Retinal pigment epithelial cell (primary cell): ENCODE data around the gene SCUBE2.
"Not testable (repeated sequence)": the region's sequence is repeated elsewhere in the genome, so short reads cannot be mapped to it uniquely, and the experiment has no call there.

Experiments
- DNase-seq: peaks from one replicate; pipeline ENCODE4 v3.0.0-alpha.2; 2010; ENCODE audit warnings: low read depth
- H3K4me3 ChIP-seq: 2 replicates; pipeline ENCODE4 v1.5.1; 2011; ENCODE audit warnings: mild to moderate bottlenecking, low read length, control low read depth, moderate library complexity
- TF ChIP-seq, protein P1 (sequence below): conservative IDR thresholded peaks from 2 replicates; pipeline ENCODE4 v1.5.1; 2011; ENCODE audit warnings: low read depth, low read length, control low read depth, inconsistent platforms

SCUBE2 gene

DNA sequence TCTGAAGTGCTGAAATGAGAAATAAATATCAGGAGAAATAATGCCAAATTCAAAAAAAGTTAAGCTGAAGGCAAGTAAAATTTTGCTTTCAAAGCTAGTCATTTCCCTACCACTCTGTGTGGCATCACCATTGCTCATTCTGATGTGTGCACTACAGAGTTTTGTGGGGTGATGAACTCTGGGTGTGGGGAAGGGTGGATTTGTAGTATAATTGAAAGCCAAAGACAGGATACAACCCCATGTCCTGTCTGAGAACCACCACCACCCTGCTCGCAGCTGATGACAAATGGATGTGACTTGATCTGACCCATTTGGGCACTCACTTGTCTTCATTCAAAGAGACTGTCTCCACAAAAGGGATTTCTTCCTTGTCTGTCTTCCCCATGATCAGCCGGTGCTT is 107.8 kb downstream of the SCUBE2 start:
- TF ChIP-seq, protein P1, sequence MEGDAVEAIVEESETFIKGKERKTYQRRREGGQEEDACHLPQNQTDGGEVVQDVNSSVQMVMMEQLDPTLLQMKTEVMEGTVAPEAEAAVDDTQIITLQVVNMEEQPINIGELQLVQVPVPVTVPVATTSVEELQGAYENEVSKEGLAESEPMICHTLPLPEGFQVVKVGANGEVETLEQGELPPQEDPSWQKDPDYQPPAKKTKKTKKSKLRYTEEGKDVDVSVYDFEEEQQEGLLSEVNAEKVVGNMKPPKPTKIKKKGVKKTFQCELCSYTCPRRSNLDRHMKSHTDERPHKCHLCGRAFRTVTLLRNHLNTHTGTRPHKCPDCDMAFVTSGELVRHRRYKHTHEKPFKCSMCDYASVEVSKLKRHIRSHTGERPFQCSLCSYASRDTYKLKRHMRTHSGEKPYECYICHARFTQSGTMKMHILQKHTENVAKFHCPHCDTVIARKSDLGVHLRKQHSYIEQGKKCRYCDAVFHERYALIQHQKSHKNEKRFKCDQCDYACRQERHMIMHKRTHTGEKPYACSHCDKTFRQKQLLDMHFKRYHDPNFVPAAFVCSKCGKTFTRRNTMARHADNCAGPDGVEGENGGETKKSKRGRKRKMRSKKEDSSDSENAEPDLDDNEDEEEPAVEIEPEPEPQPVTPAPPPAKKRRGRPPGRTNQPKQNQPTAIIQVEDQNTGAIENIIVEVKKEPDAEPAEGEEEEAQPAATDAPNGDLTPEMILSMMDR: no peak
- H3K4me3 ChIP-seq: no peak overlapping the region
- no peak for DNase-seq

DNA sequence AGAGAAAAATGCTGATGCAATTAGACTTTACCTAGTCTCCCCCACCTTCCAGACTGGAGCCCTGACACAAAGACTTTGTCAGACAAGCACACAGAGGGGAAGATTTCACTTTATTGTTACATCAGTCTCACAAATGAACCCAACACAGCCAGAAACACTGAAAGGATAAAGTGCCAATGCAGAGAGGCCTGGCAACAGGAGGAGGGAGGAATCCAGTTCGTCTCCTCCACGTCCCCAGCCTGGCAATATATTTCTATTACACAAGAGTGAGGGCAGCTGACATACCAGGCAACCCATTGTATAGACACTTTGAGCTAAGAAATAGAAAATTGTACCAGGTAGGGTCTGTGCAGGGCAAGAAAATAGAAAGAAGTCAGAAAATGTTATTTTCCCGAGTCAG is 110.9 kb downstream of the SCUBE2 start:
- DNase-seq: no peak
- TF ChIP-seq, protein P1: no peak
- H3K4me3 ChIP-seq: no peak overlapping the region

DNA sequence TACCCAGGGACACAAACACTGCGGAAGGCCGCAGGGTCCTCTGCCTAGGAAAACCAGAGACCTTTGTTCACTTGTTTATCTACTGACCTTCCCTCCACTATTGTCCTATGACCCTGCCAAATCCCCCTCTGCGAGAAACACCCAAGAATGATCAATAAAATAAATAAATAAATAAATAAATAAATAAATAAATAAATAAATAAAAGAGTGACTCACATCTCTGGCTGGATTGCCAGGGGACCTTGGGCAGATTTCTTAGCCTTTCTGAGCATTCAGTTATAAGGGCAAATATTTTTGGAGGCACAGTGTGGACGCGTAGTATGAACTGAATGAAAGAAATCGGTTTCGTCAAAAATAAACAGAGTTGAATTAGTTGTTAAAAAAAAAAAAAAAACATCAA is 112.0 kb downstream of the SCUBE2 start:
- not testable (repeated sequence) for H3K4me3 ChIP-seq, DNase-seq

DNA sequence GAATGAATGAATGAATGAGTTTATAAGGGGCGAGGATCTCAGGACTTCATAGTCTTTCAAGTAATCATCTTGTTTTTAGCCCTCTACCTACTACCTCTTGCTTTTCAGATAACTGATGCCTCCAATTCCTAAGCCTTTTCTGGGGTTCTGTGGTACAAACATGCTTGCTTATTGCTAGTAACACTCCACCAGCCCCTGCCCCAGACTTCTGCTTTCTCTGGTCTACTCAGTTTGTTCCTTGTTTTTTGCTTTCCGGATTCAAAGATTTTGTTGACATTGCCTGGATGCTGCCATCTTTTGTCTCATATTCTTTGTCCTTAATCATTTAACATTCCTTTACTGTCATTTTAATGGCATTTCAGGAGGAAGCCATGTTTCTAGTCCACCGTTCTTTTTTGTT is 118.3 kb downstream of the SCUBE2 start:
- TF ChIP-seq, protein P1: no peak
- no peak overlapping the region for H3K4me3 ChIP-seq
- no peak for DNase-seq

DNA sequence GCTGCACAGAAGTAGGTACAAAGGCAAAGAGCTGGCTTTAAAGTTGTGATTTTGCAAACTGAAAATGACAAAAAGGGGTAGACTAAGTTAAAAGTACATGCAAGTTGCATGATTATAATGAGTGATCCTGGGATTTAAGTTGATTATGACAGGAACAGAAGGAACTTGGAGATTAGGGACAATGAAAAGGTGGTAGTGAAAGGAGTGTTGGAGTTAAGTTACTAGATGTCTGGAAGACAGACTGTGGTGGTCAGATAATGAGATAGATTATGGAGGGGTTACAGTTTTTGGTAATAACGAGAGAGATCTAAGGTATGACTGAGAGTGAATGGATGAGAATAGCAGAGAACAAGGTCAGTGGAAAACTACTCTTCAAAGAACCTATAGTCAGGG is 119.5 kb downstream of the SCUBE2 start:
- TF ChIP-seq, protein P1: no peak
- no peak overlapping the region for H3K4me3 ChIP-seq
- no peak for DNase-seq

DNA sequence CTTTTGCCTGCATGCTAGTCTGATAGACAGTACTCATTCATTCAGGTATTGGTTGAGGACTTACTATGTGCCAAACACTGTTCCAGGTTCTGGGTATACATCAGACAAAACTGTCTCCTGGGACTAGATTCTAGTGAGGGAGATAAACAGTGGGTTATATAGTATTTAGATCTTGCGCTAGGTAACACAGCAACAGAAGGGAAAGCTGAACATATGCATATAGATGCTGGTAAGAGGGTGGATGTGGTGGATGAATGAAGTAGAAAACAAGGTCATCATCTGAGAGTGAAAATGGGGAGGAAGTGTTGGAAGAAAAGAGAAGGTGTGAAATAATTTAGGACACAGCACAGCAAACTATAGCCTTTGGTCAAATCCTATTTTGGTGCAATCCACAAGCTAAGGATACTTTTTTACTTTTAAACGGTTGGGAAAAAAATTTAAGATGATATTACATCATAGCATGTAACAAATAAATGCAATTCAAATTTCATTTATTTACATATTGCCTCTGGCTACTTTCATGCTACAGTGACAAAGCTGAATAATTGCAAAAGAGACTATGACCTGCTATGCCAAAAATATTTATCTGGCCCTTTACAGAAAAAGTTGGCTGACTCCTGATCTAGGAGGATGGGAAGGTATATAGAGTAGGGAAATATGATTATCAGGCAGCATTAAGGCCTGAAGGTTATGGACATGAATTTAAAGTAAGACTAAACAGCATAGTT is 120.0 kb downstream of the SCUBE2 start:
- TF ChIP-seq, protein P1: no peak
- H3K4me3 ChIP-seq: no peak overlapping the region
- no peak for DNase-seq
